Measurements from ENCODE around the gene TLR2. TPM values are rescaled to one million over a fixed set of nuclear protein-coding genes. Genes with fewer than 3 reads are reported as not detected.

The TLR2 gene
- total RNA-seq, 1 experiment from 2014 or later, result 0.28 TPM

- no peak overlapping the region for H3K4me3 ChIP-seq (ENCODE audit: low read depth in 2 of 2, low read length in 2 of 2)
- intact Hi-C loops (cut with micrococcal nuclease; ENCODE audit: unreplicated experiment) (loop anchor here (5.0 to 10.0 kb wide), 2 partner anchors 98 to 606 kb away; no protein-coding TSS in a partner anchor), in situ Hi-C loops (cut with HindIII; ENCODE audit: low pct_unique_long_range_greater_than_20kb, low sequenced_read_pairs) (no loop called here)
- H3K36me3 ChIP-seq (ENCODE audit: control insufficient read depth, insufficient read depth, low read length), result no peaks in the 10 kb centered on the region
- TF ChIP-seq CTCF (IDR thresholded peaks at IDR 0.05) (peak; percentile 78), SIN3A (IDR thresholded peaks at IDR 0.05; ENCODE audit: borderline replicate concordance, insufficient read depth, low read depth, low read length) (no peak), REST (IDR thresholded peaks at IDR 0.05; ENCODE audit: insufficient read depth in 1 of 2, low read depth in 2 of 2, low read length in 1 of 2) (no peak)
- ATAC-seq (peak; percentile 90), DNase-seq (ENCODE audit: low read depth, low spot score) (peak; percentile 47)
- H3K27me3 ChIP-seq (ENCODE audit: control insufficient read depth, insufficient read depth, low read length), result no peaks in the 10 kb centered on the region
- no peaks in the 10 kb centered on the region for H3K9me3 ChIP-seq (ENCODE audit: control insufficient read depth, insufficient read depth, low read depth, low read length)
- no TSS peak for BruUV-seq (replicated peaks)
- ChIA-PET POLR2A (no interaction called here), CTCF (interaction anchor here (0.5 to 0.6 kb wide), 2 partner anchors 246 to 251 kb away, joined by 4 to 7 read pairs; no protein-coding TSS in a partner anchor)
- no peaks in the 10 kb centered on the region for H3K4me1 ChIP-seq (ENCODE audit: control insufficient read depth, insufficient read depth, low read length)
- H3K27ac ChIP-seq (ENCODE audit: low read length), result no peak overlapping the region
These were observed 66.2 kb downstream of the TLR2 start for GRCh38 chr4:153750197-153750817.

GRCh38 chr4:153755186-153755585 is 71.1 kb downstream of the TLR2 start:
- ATAC-seq, result no peak
- H3K27ac ChIP-seq (ENCODE audit: low read length), result no peak overlapping the region
- no peak for DNase-seq (ENCODE audit: low read depth, low spot score)
- no peaks in the 10 kb centered on the region for H3K9me3 ChIP-seq (ENCODE audit: control insufficient read depth, insufficient read depth, low read depth, low read length)
- POLR2A ChIA-PET, result no interaction called here
- no peaks in the 10 kb centered on the region for H3K4me1 ChIP-seq (ENCODE audit: control insufficient read depth, insufficient read depth, low read length)
- H3K36me3 ChIP-seq (ENCODE audit: control insufficient read depth, insufficient read depth, low read length), result no peaks in the 10 kb centered on the region
- intact Hi-C loops (cut with micrococcal nuclease; ENCODE audit: unreplicated experiment), result loop anchor here (10.0 kb wide), 1 partner anchor 610 kb away; no protein-coding TSS in a partner anchor
- CTCF ChIA-PET, result no interaction called here
- no peak overlapping the region for H3K4me3 ChIP-seq (ENCODE audit: low read depth in 2 of 2, low read length in 2 of 2)
- TF ChIP-seq REST (IDR thresholded peaks at IDR 0.05; ENCODE audit: insufficient read depth in 1 of 2, low read depth in 2 of 2, low read length in 1 of 2), result no peak
- TF ChIP-seq TCF7L2 (IDR thresholded peaks at IDR 0.05; ENCODE audit: low read depth, low read length), result no peak
- TF ChIP-seq POLR2AphosphoS5 (IDR thresholded peaks at IDR 0.05; ENCODE audit: low read depth, low read length), result no peak
- TF ChIP-seq SIN3A (IDR thresholded peaks at IDR 0.05; ENCODE audit: borderline replicate concordance, insufficient read depth, low read depth, low read length), result no peak
- no peak for TF ChIP-seq CTCF (IDR thresholded peaks at IDR 0.05)
- H3K27me3 ChIP-seq (ENCODE audit: control insufficient read depth, insufficient read depth, low read length), result no peaks in the 10 kb centered on the region; the same call in 1 of the 2 replicates
- no TSS peak for BruUV-seq (replicated peaks)
- in situ Hi-C loops (cut with HindIII; ENCODE audit: low pct_unique_long_range_greater_than_20kb, low sequenced_read_pairs), result no loop called here
